Effector memory CD4-positive, alpha-beta T cell (primary cell): ENCODE results near the gene INVS.
"Not testable (repeated sequence)": the region's sequence is repeated elsewhere in the genome, so short reads cannot be mapped to it uniquely, and the experiment has no call there.

Source experiments
- DNase-seq, 3 donors: peaks; one replicate each; pipeline ENCODE4 v3.0.0-alpha.2; 2020
- H3K27ac ChIP-seq: 2 replicates; pipeline ENCODE4 v1.7.0; 2013; ENCODE audit warnings: mild to moderate bottlenecking, low read length, moderate library complexity; ENCODE audit not compliant: insufficient read depth, poor library complexity, severe bottlenecking
- H3K27me3 ChIP-seq: replicated peaks from 2 replicates; pipeline ENCODE4 v1.7.0; 2013; ENCODE audit warnings: mild to moderate bottlenecking, low read length; ENCODE audit not compliant: insufficient read depth, control insufficient read depth, poor library complexity, severe bottlenecking
- H3K36me3 ChIP-seq: 2 replicates; pipeline ENCODE4 v1.7.0; 2013; ENCODE audit warnings: mild to moderate bottlenecking, low read length, moderate library complexity; ENCODE audit not compliant: control insufficient read depth, insufficient read depth
- H3K4me1 ChIP-seq: 2 replicates; pipeline ENCODE4 v1.7.0; 2013; ENCODE audit warnings: low read length, mild to moderate bottlenecking; ENCODE audit not compliant: control insufficient read depth, insufficient read depth, poor library complexity, severe bottlenecking
- H3K4me3 ChIP-seq: 2 replicates; pipeline ENCODE4 v1.7.0; 2013; ENCODE audit warnings: low read length, low read depth, mild to moderate bottlenecking; ENCODE audit not compliant: insufficient read depth, poor library complexity, severe bottlenecking
- H3K9me3 ChIP-seq: 2 replicates; pipeline ENCODE4 v1.7.0; 2013; ENCODE audit warnings: mild to moderate bottlenecking, low read length, moderate library complexity; ENCODE audit not compliant: control insufficient read depth

The INVS gene

DNA sequence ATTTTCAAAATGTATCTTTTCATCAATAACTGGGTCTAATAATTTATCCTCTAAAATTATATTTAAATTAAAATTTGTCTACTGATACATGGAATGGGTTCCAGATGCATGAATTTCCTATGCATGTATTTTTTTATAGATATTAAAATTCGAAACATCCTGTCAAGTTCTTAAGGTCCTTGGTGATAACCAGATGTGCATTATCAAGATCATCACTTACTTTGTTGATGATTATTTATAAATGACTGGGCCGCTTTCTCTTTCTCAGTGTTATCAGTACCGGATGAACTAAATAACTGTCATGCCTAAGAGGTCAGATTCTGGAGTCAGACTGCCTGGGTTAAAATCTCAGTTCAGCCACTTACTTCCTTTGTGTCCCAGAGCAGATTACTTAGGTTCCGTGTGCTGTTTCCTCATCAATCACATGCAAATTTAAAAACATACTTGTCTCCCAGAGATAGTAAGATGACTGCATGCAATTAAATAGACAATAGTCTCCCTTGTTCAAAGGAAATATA, 129.4 kb downstream of the INVS start:
- Histone ChIP-seq H3K4me3 (no peak overlapping the region), H3K9me3 (no peaks in the 10 kb centered on the region), H3K4me1 (no peaks in the 10 kb centered on the region), H3K27me3 (no peaks in the 10 kb centered on the region), H3K36me3 (peaks cover 13% of the 10 kb centered on the region), H3K27ac (no peak overlapping the region)
- no peak for DNase-seq

DNA sequence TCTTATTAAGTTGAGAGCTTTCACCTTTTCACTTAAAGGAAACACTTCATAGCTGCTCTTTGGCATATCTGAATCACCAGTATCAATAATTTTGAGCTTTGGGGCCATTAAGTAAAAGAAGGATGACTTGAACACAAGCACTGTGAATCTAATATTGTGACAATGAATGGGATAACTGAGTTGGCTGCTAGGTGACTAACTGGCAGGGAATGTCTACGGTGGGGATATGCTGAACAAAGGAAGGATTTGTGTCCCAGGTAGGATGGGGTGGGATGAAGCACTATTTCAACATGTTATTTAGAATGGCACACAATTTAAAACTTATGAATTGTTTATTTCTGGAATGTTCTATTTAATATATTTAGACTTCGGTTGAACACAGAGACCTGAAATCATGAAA, 130.1 kb downstream of the INVS start:
- Histone ChIP-seq H3K27me3 (no peaks in the 10 kb centered on the region), H3K4me3 (no peak overlapping the region), H3K4me1 (no peaks in the 10 kb centered on the region), H3K36me3 (peaks cover 13% of the 10 kb centered on the region), H3K27ac (no peak overlapping the region), H3K9me3 (no peaks in the 10 kb centered on the region)
- no peak for DNase-seq

DNA sequence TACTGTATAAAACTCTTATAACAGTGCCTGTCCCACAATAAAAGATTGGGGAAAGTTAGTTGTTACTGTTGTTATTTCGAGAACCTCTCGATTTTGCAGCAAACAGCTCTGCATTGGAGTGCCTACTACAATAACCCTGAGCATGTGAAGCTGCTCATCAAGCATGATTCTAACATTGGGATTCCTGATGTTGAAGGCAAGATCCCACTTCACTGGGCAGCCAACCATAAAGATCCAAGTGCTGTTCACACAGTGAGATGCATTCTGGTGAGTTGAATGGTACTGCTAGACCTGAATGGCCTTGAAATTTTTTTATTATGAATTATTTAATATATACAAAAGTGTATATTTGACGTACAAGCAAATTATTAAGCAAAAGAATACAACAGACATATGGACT, 130.5 kb downstream of the INVS start:
- no peak overlapping the region for H3K27ac ChIP-seq
- no peaks in the 10 kb centered on the region for H3K9me3 ChIP-seq
- H3K4me3 ChIP-seq: no peak overlapping the region
- H3K27me3 ChIP-seq: no peaks in the 10 kb centered on the region
- peaks cover 13% of the 10 kb centered on the region for H3K36me3 ChIP-seq
- no peaks in the 10 kb centered on the region for H3K4me1 ChIP-seq
- DNase-seq: no peak

DNA sequence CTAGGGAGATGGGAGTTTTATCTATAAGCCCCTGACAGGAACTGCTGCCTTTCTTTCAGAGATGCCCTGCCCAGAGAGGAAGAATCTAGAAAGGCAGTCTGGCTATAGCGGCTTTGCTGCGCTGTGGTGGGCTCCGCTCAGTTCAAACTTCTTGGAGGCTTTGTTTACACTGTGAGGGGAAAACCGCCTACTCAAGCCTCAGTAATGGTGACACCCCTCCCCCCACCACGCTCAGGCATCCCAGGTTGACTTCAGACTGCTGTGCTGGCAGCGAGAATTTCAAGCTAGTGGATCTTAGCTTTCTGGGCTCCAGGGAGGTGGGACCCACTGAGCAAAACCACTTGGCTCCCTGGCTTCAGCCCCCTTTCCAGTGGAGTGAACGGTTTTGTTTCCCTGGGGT, 137.9 kb downstream of the INVS start:
- DNase-seq, H3K27ac ChIP-seq, H3K27me3 ChIP-seq, H3K9me3 ChIP-seq, H3K4me1 ChIP-seq, H3K4me3 ChIP-seq, H3K36me3 ChIP-seq: not testable (repeated sequence)

DNA sequence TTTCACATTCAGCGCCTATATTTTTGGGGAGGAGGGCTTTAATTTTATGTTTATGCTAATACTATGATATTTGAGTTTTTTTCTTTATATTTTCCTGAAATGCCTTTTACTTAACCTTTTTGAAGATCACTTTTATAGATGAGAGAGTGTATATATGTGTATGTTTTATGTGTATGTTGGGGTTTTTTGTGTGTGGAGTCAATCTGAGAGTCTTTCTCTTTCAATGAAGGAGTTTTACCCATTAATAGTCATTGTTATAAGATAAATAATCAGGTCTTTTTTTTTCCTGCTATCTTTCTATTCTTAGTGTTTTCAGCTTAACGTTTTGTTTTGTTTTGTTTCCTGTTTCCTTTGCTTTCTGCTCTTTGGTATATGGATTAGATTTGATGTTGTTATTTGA, 141.5 kb downstream of the INVS start:
- Histone ChIP-seq H3K27ac (no peak overlapping the region), H3K9me3 (no peaks in the 10 kb centered on the region), H3K36me3 (no peaks in the 10 kb centered on the region), H3K4me3 (no peak overlapping the region), H3K27me3 (no peaks in the 10 kb centered on the region), H3K4me1 (no peaks in the 10 kb centered on the region)
- no peak for DNase-seq

DNA sequence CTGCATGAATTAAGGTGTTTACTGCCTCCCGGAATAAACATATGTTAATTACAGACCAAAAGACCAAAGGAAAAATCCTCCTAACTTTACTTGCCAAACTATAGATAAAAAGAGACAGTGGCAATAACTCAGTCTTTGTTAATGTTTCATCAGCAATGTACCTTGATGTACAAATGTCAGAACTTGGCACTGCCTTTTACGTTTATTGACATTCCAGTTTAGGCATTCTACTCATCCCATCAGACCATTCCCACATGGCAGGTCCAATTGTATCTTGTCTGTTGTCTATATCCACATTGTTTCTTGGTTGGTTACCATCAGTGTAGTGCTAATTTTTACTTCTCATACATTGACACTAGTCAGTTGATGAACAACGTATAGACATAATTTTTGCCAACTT, 168.2 kb downstream of the INVS start:
- no peak for DNase-seq
- H3K36me3 ChIP-seq: no peaks in the 10 kb centered on the region
- H3K27ac ChIP-seq: no peak overlapping the region
- H3K4me3 ChIP-seq: no peak overlapping the region
- H3K4me1 ChIP-seq: no peaks in the 10 kb centered on the region
- H3K27me3 ChIP-seq: no peaks in the 10 kb centered on the region
- no peaks in the 10 kb centered on the region for H3K9me3 ChIP-seq

DNA sequence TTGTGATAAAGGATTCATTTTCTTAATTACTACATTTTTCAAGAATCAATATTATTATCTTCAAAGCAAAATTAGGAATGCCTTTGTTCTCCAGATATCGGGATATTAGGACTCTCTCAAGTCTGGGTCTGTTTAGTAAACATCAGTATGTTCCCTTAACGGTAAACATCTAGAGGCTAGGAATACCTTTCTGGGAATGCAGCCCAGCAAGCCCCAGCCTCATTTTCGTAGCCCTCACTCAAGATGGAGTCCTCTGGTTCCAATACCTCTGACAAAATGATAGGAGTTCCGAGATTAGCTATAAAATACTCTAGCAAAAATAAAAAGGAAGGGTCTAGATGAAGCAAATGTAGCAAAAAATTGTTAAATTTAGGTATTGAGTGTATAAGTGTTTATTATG, 169.2 kb downstream of the INVS start:
- H3K27ac ChIP-seq: no peak overlapping the region
- H3K9me3 ChIP-seq: no peaks in the 10 kb centered on the region
- no peaks in the 10 kb centered on the region for H3K4me1 ChIP-seq
- no peak overlapping the region for H3K4me3 ChIP-seq
- no peaks in the 10 kb centered on the region for H3K36me3 ChIP-seq
- no peaks in the 10 kb centered on the region for H3K27me3 ChIP-seq
- DNase-seq: no peak

DNA sequence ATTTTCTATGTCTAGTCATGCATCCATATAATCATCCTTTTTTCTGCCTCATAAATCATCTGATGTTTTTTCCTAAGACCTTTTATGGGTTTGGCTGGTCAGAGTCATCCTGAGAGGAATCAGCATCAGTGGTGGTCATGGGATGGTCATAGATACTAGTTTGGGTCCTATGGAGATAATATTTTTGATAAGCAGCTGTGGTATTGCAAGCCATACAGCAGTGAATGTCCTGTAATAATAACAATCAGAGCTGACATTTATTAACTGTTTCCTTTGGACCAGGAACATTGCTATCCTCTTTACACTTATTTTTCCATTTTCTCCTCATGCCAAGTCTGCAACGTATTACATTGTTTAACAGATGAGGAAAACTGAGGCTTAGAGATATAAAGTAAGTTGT, 170.6 kb downstream of the INVS start:
- Histone ChIP-seq H3K9me3 (no peaks in the 10 kb centered on the region), H3K36me3 (no peaks in the 10 kb centered on the region), H3K4me1 (no peaks in the 10 kb centered on the region), H3K4me3 (no peak overlapping the region), H3K27me3 (no peaks in the 10 kb centered on the region), H3K27ac (no peak overlapping the region)
- DNase-seq: no peak

DNA sequence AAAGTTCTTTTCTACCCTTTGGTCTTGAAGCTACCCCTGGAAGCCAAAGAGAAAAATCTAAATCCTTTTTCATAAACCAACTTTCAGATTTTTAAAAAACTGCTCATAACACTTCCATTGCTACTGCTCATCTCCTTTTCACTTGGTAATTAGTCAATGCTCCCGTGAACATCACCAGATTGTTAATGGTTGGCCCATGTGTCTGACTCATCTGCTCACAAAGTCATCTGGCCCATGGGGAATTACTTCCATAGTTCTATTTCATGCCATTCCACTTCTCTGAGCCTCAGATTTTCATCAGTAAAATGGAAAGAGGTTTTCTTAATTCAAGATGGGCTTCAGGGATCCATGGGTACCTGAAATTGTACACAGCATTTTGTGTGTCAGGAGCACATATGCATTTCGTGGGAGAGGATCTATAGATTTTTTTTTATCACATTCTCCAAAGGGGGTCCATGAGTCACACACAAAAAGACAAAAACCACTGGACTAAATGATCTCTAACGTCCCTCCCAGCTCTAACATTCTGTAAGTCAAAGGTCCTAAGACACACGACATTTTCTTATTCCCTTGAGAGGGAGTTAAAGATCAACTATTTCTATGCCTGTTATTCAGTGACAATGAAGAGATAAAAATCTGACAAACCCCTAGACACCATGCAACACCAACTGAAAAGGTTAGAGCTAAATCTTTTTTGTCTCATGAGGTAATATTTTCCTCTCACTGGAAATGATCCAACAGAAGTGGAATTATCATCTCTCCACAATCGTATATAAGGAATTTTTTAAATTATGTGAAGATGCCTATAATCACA, 178.3 kb downstream of the INVS start:
- no peak overlapping the region for H3K4me3 ChIP-seq
- no peaks in the 10 kb centered on the region for H3K9me3 ChIP-seq
- no peaks in the 10 kb centered on the region for H3K27me3 ChIP-seq
- no peak for DNase-seq
- H3K27ac ChIP-seq: no peak overlapping the region
- no peaks in the 10 kb centered on the region for H3K4me1 ChIP-seq
- H3K36me3 ChIP-seq: peaks cover 1% of the 10 kb centered on the region

DNA sequence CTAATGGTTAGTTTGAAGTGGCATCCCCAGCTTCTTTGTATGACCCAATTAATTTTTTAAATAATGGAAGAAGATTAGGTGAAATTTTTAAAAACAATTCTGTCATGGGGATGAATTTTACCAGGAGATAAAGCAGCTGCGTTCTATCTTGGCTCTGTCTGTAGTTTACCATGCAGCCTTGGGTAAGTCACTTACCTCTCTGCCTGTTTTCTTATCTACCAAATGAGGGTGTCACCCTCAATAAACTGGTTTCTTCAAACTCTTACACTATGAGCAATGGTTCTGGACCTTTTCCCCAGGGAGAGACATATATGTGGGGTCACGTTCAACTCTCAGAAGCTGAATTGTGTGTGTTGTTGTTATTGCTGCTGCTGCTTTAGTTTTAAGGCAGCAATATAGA, 182.0 kb downstream of the INVS start:
- Histone ChIP-seq H3K4me3 (no peak overlapping the region), H3K9me3 (no peaks in the 10 kb centered on the region), H3K36me3 (peaks cover 11% of the 10 kb centered on the region), H3K27ac (no peak overlapping the region), H3K4me1 (no peaks in the 10 kb centered on the region), H3K27me3 (no peaks in the 10 kb centered on the region)
- DNase-seq: no peak
